ENCODE results near the gene LIMS2.

DNA sequence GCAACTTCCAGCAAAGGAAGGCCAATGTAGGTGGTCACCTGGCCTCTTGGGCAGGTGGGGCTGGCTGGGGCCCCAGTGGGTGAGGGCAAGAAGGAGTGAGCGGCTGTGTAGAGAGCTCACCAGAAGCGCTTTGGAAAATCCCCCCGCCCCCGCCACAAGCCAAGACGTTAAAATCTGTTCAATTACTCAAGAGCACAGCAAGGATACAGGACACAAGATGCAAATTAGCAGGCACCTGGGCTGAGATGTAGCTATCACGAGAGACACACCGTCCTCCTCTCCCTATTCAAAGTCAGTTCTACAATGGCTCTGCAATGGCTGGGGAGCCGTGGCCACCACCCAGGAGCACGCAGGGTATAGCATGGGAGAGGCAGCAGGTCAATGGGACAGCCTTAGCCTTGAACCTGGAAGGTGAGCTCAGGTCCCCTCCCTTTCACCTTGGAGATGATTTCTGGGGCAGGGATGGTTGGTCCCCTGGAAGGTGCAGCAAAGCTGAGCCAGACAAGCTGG, 67.9 kb downstream of the LIMS2 start:
- TF ChIP-seq, protein P1, sequence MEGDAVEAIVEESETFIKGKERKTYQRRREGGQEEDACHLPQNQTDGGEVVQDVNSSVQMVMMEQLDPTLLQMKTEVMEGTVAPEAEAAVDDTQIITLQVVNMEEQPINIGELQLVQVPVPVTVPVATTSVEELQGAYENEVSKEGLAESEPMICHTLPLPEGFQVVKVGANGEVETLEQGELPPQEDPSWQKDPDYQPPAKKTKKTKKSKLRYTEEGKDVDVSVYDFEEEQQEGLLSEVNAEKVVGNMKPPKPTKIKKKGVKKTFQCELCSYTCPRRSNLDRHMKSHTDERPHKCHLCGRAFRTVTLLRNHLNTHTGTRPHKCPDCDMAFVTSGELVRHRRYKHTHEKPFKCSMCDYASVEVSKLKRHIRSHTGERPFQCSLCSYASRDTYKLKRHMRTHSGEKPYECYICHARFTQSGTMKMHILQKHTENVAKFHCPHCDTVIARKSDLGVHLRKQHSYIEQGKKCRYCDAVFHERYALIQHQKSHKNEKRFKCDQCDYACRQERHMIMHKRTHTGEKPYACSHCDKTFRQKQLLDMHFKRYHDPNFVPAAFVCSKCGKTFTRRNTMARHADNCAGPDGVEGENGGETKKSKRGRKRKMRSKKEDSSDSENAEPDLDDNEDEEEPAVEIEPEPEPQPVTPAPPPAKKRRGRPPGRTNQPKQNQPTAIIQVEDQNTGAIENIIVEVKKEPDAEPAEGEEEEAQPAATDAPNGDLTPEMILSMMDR (IDR thresholded peaks at IDR 0.05) = no peak
- TF ChIP-seq, protein P2, sequence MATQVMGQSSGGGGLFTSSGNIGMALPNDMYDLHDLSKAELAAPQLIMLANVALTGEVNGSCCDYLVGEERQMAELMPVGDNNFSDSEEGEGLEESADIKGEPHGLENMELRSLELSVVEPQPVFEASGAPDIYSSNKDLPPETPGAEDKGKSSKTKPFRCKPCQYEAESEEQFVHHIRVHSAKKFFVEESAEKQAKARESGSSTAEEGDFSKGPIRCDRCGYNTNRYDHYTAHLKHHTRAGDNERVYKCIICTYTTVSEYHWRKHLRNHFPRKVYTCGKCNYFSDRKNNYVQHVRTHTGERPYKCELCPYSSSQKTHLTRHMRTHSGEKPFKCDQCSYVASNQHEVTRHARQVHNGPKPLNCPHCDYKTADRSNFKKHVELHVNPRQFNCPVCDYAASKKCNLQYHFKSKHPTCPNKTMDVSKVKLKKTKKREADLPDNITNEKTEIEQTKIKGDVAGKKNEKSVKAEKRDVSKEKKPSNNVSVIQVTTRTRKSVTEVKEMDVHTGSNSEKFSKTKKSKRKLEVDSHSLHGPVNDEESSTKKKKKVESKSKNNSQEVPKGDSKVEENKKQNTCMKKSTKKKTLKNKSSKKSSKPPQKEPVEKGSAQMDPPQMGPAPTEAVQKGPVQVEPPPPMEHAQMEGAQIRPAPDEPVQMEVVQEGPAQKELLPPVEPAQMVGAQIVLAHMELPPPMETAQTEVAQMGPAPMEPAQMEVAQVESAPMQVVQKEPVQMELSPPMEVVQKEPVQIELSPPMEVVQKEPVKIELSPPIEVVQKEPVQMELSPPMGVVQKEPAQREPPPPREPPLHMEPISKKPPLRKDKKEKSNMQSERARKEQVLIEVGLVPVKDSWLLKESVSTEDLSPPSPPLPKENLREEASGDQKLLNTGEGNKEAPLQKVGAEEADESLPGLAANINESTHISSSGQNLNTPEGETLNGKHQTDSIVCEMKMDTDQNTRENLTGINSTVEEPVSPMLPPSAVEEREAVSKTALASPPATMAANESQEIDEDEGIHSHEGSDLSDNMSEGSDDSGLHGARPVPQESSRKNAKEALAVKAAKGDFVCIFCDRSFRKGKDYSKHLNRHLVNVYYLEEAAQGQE (IDR thresholded peaks at IDR 0.05; ENCODE audit: insufficient read depth in 1 of 2, low read depth in 2 of 2, low read length in 1 of 2) = no peak
- no peak for TF ChIP-seq SIN3A (IDR thresholded peaks at IDR 0.05; ENCODE audit: borderline replicate concordance, insufficient read depth, low read depth, low read length)
- no peak for TF ChIP-seq POLR2AphosphoS5 (IDR thresholded peaks at IDR 0.05; ENCODE audit: low read depth, low read length)
- no peak for TF ChIP-seq TCF7L2 (IDR thresholded peaks at IDR 0.05; ENCODE audit: low read depth, low read length)

Measured in Panc1 (cell line).